KMS-11 (cell line): ENCODE results near the gene SNPH.
"Not testable (repeated sequence)": the region's sequence is repeated elsewhere in the genome, so short reads cannot be mapped to it uniquely, and the experiment has no call there.

Experiments
- H2AFZ ChIP-seq: fragments of 200-600 bp; sonication (generic); 2 replicates; pipeline ENCODE4 v1.6.1; 2016; ENCODE audit warnings: antibody characterized with exemption, mixed run types, low read depth
- H3K27ac ChIP-seq: fragments of 200-600 bp; sonication (generic); 2 replicates; pipeline ENCODE4 v1.6.1; 2016; ENCODE audit warnings: mild to moderate bottlenecking, mixed run types
- H3K27me3 ChIP-seq: fragments of 200-600 bp; sonication (generic); 2 replicates; pipeline ENCODE4 v1.6.1; 2017; ENCODE audit warnings: mild to moderate bottlenecking, low read depth, mixed run types, moderate library complexity; ENCODE audit not compliant: insufficient read depth
- H3K36me3 ChIP-seq: fragments of 200-600 bp; sonication (generic); 2 replicates; pipeline ENCODE4 v1.6.1; 2017; ENCODE audit warnings: mild to moderate bottlenecking, mixed run types; ENCODE audit not compliant: insufficient read depth
- H3K4me1 ChIP-seq: fragments of 200-600 bp; sonication (generic); 2 replicates; pipeline ENCODE4 v1.6.1; 2016; ENCODE audit warnings: mild to moderate bottlenecking, low read depth, mixed run types; ENCODE audit not compliant: poor library complexity, severe bottlenecking
- H3K4me2 ChIP-seq: fragments of 200-600 bp; sonication (generic); 2 replicates; pipeline ENCODE4 v1.7.0; 2016; ENCODE audit warnings: mild to moderate bottlenecking, mixed run types
- H3K4me3 ChIP-seq: fragments of 200-600 bp; sonication (generic); IDR thresholded peaks from 2 replicates; pipeline ENCODE4 v1.6.1; 2017; ENCODE audit warnings: low read depth, low read length, mixed read lengths; ENCODE audit not compliant: insufficient read depth
- H3K79me2 ChIP-seq: fragments of 200-600 bp; sonication (generic); 2 replicates; pipeline ENCODE4 v1.6.1; 2016; ENCODE audit warnings: low read depth, mixed run types; ENCODE audit not compliant: insufficient read depth
- H3K9ac ChIP-seq: fragments of 200-600 bp; sonication (generic); 2 replicates; pipeline ENCODE4 v1.6.1; 2016; ENCODE audit warnings: mild to moderate bottlenecking, mixed run types
- H4K20me1 ChIP-seq: fragments of 200-600 bp; sonication (generic); 2 replicates; pipeline ENCODE4 v1.6.1; 2016; ENCODE audit warnings: mild to moderate bottlenecking, mixed run types; ENCODE audit not compliant: insufficient read depth
- TF ChIP-seq, protein P1 (sequence below): fragments of 200-600 bp; sonication (generic); conservative IDR thresholded peaks from 2 replicates; pipeline ENCODE4 v1.6.1; 2017; ENCODE audit warnings: low read depth, mild to moderate bottlenecking, antibody characterized with exemption, low read length, moderate library complexity, mixed read lengths

The SNPH gene, protein sequence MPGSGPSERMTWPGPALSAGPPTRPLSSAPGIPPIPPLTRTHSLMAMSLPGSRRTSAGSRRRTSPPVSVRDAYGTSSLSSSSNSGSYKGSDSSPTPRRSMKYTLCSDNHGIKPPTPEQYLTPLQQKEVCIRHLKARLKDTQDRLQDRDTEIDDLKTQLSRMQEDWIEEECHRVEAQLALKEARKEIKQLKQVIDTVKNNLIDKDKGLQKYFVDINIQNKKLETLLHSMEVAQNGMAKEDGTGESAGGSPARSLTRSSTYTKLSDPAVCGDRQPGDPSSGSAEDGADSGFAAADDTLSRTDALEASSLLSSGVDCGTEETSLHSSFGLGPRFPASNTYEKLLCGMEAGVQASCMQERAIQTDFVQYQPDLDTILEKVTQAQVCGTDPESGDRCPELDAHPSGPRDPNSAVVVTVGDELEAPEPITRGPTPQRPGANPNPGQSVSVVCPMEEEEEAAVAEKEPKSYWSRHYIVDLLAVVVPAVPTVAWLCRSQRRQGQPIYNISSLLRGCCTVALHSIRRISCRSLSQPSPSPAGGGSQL

DNA sequence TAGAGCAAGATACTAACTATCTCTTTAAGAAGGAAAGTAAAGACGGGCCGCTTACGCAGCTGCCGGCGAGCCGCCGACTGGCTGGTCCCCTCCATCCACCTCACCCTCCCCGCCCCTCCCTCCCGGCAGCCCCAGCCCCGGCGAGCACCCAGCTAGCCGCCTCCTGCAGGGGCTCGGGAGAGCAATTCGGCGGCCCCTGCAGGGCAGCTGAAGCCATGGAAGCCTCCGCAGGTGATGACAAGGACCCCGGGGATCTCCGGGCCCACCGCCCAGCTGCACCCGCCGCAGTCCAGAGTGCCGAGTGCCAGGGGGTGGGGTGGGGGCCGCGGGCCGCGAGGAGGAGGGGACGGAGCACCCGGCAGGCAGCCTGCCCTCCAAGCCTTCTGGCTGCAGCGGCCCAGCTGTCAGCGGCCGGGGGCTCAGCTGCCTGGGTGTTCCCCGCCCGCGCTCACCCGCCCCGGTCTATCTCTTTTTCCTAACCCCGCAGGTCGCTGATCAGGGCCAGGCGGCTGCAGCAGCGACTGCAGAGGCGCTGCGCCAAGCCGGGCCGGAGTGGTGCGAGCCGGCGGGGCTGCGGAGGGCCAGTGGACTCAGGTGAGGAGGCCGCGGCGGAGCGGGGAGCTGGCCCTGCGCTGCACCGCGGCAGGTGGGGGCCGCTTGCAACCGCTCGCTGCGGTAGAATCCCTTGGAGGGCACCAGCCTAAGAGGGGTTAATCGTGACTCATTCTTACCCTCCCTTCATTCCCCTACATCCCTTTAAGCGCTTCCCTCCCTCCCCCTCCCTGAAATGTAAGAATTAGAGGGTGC, at the start of gene SNPH:
Gene SNPH (plus strand): TSS at position 128 of the 807 bp plus-strand sequence. CDS start 29,946 bp downstream, outside the sequence.
- no peak within 1 kb of the TSS for H3K4me3 ChIP-seq
- no peak within 1 kb of the TSS for H3K27ac ChIP-seq
- H3K36me3 ChIP-seq, result no peaks in the 10 kb centered on the region
- H3K79me2 ChIP-seq, result no peaks in the 10 kb centered on the region
- no peaks in the 10 kb centered on the region for H3K27me3 ChIP-seq
- no peaks in the 10 kb centered on the region for H4K20me1 ChIP-seq
- TF ChIP-seq, protein P1, sequence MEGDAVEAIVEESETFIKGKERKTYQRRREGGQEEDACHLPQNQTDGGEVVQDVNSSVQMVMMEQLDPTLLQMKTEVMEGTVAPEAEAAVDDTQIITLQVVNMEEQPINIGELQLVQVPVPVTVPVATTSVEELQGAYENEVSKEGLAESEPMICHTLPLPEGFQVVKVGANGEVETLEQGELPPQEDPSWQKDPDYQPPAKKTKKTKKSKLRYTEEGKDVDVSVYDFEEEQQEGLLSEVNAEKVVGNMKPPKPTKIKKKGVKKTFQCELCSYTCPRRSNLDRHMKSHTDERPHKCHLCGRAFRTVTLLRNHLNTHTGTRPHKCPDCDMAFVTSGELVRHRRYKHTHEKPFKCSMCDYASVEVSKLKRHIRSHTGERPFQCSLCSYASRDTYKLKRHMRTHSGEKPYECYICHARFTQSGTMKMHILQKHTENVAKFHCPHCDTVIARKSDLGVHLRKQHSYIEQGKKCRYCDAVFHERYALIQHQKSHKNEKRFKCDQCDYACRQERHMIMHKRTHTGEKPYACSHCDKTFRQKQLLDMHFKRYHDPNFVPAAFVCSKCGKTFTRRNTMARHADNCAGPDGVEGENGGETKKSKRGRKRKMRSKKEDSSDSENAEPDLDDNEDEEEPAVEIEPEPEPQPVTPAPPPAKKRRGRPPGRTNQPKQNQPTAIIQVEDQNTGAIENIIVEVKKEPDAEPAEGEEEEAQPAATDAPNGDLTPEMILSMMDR, result no peak
- H2AFZ ChIP-seq, result peak within 1 kb of the TSS; percentile 89
- peak within 1 kb of the TSS; percentile 41 for H3K4me2 ChIP-seq
- peaks cover 11% of the 10 kb centered on the region for H3K4me1 ChIP-seq
- peak within 1 kb of the TSS; percentile 12; the same call in 1 of the 2 replicates for H3K9ac ChIP-seq

DNA sequence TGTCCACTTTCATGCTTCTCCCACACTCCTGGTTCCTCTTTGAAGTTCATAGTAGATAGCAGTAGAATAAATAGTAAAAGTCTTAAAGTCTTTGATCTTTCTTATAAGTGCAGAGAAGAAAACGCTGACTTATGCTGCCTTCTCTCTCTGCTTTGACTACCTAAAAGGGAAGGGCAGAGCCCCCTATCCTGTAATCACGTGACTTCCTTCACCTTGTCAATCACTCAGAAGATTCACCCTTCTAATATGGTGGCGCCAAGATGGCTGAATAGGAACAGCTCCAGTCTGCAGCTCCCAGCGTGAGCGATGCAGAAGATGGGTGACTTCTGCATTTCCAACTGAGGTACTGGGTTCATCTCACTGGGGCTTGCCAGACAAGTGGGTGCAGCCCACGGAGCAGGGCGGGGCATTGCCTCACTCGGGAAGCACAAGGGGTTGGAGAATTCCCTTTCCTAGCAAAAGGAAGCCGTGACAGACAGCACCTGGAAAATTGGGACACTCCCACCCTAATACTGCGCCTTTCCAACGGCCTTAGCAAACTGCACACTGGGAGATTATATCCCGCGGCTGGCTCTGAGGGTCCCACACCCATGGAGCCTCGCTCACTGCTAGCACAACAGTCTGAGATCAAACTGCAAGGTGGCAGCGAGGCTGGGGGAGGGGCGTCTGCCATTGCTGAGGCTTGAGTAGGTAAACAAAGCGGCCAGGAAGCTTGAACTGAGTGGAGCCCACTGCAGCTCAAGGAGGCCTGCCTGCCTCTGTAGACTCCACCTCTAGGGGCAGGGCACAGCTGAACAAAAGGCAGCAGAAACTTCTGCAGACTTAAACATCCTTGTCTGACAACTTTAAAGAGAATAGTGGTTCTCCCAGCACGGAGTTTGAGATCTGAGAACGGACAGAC, 49.3 kb upstream of the SNPH start:
- not testable (repeated sequence) for H3K4me1 ChIP-seq, H3K4me3 ChIP-seq, H3K36me3 ChIP-seq, H3K27ac ChIP-seq, H4K20me1 ChIP-seq, H2AFZ ChIP-seq, H3K9ac ChIP-seq, H3K4me2 ChIP-seq, H3K27me3 ChIP-seq, H3K79me2 ChIP-seq

DNA sequence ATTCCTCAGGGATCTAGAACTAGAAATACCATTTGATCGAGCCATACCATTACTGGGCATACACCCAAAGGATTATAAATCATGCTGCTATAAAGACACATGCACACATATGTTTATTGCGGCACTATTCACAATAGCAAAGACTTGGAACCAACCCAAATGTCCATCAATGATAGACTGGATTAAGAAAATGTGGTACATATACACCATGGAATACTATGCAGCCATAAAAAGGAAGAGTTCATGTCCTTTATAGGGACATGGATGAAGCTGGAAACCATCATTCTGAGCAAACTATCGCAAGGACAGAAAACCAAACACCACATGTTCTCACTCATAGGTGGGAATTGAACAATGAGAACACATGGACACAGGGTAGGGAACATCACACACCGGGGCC, 43.3 kb upstream of the SNPH start:
- H3K79me2 ChIP-seq, H3K36me3 ChIP-seq, H3K4me3 ChIP-seq, H3K27me3 ChIP-seq, H4K20me1 ChIP-seq, H3K9ac ChIP-seq, H3K27ac ChIP-seq, H3K4me2 ChIP-seq, H3K4me1 ChIP-seq, H2AFZ ChIP-seq: not testable (repeated sequence)

DNA sequence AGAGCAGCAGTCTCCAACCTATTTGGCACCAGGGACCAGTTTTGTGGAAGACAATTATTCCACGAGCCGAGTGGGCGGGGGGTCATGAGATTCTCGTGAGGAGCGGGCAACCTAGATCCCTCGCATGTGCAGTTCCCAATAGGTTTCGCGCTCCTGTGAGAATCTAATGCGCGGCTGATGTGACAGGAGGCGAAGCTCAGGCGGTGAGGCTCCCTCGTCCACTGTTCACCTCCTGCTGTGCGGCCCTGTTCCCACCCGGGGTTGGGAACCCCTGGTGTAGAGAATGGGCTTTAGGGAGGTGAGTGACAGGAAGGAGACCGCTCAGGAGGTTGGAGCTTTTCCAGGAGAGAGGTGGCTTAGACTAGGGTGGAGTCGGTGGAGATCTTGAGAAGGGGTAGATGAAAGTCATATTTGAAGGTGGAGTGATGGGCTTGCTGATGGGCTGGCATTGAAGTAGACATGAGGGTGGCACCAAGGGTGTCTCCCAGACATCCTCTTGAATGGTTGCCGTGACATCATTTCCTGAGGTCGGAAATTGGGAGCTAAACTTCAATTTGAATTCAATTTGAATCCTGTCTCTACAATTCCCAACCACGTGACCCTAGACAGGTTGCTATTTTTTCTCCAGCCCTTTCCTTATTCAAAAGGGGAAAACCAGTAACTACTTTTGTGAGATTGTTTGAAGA, 41.7 kb upstream of the SNPH start:
- Histone ChIP-seq H3K79me2 (no peaks in the 10 kb centered on the region), H3K4me2 (no peak overlapping the region), H3K36me3 (no peaks in the 10 kb centered on the region), H3K27me3 (no peaks in the 10 kb centered on the region), H3K4me1 (peaks cover 2% of the 10 kb centered on the region), H4K20me1 (no peaks in the 10 kb centered on the region), H3K9ac (no peak overlapping the region), H3K27ac (no peak overlapping the region), H2AFZ (no peak overlapping the region), H3K4me3 (no peak overlapping the region)
- TF ChIP-seq, protein P1, result no peak
